Fibroblast of pulmonary artery (primary cell): ENCODE results near the gene SGCD.

Experiments used
- DNase-seq: peaks from one replicate; pipeline ENCODE4 v3.0.0-alpha.2; 2010; ENCODE audit warnings: low read depth
- H3K4me3 ChIP-seq: replicated peaks from 2 replicates; pipeline ENCODE4 v1.5.1; 2011; ENCODE audit warnings: low read depth, mild to moderate bottlenecking, control low read depth, low read length, moderate library complexity
- TF ChIP-seq, protein P1 (sequence below): IDR thresholded peaks from 2 replicates; pipeline ENCODE4 v1.5.1; 2011; ENCODE audit warnings: mild to moderate bottlenecking, control low read depth, low read length, inconsistent platforms; ENCODE audit errors: missing control alignments

Gene SGCD

DNA sequence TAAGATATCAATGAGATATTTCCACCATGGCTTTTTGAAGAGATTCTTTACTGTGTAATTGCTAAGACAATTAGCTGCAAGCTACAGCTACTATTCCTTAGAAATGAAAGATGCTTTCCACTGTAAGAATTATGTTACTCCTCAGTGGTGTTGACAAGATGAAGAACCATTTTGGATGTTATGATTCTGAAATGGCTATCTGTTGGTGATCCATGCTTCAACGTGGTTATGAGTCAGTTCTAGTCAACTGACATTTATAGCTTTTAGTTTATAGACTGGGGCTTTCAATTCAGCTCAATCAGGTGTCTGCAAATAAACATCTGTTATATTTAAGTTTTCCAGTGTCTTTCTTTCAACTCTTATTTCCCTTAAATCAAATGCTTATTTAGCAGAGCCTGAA is 93.7 kb downstream of the SGCD start:
- H3K4me3 ChIP-seq: no peak overlapping the region
- no peak for DNase-seq
- TF ChIP-seq, protein P1, sequence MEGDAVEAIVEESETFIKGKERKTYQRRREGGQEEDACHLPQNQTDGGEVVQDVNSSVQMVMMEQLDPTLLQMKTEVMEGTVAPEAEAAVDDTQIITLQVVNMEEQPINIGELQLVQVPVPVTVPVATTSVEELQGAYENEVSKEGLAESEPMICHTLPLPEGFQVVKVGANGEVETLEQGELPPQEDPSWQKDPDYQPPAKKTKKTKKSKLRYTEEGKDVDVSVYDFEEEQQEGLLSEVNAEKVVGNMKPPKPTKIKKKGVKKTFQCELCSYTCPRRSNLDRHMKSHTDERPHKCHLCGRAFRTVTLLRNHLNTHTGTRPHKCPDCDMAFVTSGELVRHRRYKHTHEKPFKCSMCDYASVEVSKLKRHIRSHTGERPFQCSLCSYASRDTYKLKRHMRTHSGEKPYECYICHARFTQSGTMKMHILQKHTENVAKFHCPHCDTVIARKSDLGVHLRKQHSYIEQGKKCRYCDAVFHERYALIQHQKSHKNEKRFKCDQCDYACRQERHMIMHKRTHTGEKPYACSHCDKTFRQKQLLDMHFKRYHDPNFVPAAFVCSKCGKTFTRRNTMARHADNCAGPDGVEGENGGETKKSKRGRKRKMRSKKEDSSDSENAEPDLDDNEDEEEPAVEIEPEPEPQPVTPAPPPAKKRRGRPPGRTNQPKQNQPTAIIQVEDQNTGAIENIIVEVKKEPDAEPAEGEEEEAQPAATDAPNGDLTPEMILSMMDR: no peak

GRCh38 chr5:156421798-156422197 is 94.8 kb downstream of the SGCD start:
- no peak for DNase-seq
- H3K4me3 ChIP-seq: no peak overlapping the region
- TF ChIP-seq, protein P1: no peak

DNA sequence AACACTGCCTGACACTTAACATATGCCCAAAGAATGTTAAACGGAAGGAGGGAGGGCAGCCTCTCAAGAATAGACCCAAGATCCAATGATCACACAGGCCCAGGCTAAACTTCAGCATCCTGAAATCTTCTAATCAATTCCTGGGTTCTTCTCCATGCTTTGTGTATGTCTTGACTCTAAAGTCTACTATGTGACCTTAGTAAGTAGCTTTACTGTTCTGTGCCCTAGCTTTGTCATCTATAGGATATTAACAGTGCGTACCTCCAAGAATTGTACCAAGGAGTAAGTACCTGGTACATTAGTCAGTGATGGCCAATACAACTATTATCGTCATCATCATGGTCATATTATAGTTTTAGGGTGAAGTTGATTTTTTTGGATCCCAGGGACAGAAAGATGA is 96.6 kb downstream of the SGCD start:
- H3K4me3 ChIP-seq: no peak overlapping the region
- TF ChIP-seq, protein P1: no peak
- no peak for DNase-seq

DNA sequence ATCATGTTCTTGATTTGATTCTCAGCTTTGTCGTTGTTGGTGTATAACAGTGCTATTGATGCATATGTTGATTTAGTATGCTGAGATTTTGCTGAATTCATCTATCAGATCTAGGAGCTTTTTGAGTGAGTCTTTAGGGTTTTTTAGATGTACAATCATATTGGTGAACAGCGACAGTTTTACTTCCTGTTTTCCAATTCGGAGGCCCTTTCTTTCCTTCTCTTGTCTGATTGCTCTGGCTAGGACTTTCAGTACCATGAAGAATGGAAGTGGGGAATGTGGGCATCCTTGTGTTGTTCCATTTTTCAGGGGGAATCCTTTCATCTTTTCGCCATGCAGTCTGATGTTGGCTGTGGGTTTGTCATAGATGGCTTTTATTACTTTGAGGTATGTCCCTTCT is 100.4 kb downstream of the SGCD start:
- no peak overlapping the region for H3K4me3 ChIP-seq
- TF ChIP-seq, protein P1: no peak
- no peak for DNase-seq

- TF ChIP-seq, protein P1: no peak
- H3K4me3 ChIP-seq: no peak overlapping the region
Measured at GRCh38 chr5:156431956-156432829, 105.2 kb downstream of the SGCD start.

GRCh38 chr5:156432830-156433105 is 105.8 kb downstream of the SGCD start:
- DNase-seq: no peak
- H3K4me3 ChIP-seq: no peak overlapping the region
- TF ChIP-seq, protein P1: no peak

More at GRCh38 chr5:156431956-156432829, 105.2 kb downstream of the SGCD start:
- DNase-seq: no peak

- no peak for DNase-seq
- H3K4me3 ChIP-seq: no peak overlapping the region
Measured at GRCh38 chr5:156434471-156434870, 107.5 kb downstream of the SGCD start.

More at GRCh38 chr5:156434471-156434870, 107.5 kb downstream of the SGCD start:
- TF ChIP-seq, protein P1: no peak
